ENCODE results near the gene KCTD7. TPM values are rescaled to one million over a fixed set of nuclear protein-coding genes. Genes with fewer than 3 reads are reported as not detected.

The KCTD7 gene
- total and polyA plus RNA-seq, 4 donors: 1.4 to 5.1 (median 2.9) TPM

DNA sequence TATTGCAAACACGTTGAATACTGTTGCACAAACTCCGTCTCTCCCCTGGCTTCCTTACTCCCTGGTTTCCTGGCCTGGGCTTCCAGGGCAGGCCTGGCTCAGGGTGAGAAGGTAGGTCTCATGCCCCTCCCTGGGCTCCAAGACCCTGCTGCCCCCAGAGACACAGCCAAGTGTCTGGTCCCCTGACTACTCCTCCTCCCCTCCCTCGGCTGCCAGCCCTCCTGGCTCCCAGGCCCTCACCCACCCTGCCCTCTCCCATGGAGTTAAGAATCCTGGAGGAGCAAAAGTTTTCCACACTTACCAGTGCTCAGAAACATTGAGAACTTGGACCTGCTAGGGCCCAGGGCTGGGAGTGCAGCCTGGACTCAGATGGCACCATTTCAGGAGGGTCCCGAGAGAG is 64.7 kb downstream of the KCTD7 start:
- WGBS: 87% methylated on average over 4 of the region's 4 CpGs
- TF ChIP-seq JUND (IDR thresholded peaks at IDR 0.05) (no peak), RXRA (IDR thresholded peaks at IDR 0.05) (no peak), EGR1 (IDR thresholded peaks at IDR 0.05; ENCODE audit: low read depth in 2 of 2) (no peak), MAX (IDR thresholded peaks at IDR 0.05) (no peak), YY1 (IDR thresholded peaks at IDR 0.05) (no peak)
- no peak for DNase-seq (ENCODE audit: low spot score)
- H3K4me3 ChIP-seq (ENCODE audit: low read depth in 1 of 3, low read length in 3 of 3): no peak overlapping the region
- H3K9me3 ChIP-seq (ENCODE audit: control insufficient read depth in 4 of 4, low read length in 3 of 4): no peaks in the 10 kb centered on the region
- H3K4me1 ChIP-seq (ENCODE audit: control insufficient read depth in 4 of 4, insufficient read depth in 4 of 4, low read length in 3 of 4): no peaks in the 10 kb centered on the region
- no peak overlapping the region for H3K9ac ChIP-seq (ENCODE audit: low read depth in 1 of 2, low read length in 2 of 2)
- H3K36me3 ChIP-seq (ENCODE audit: control insufficient read depth in 4 of 4, insufficient read depth in 3 of 4, low read depth in 1 of 4, low read length in 3 of 4): no peaks in the 10 kb centered on the region
- no peak overlapping the region for H3K27ac ChIP-seq (ENCODE audit: low read depth in 1 of 2, low read length in 2 of 2)
- no peaks in the 10 kb centered on the region for H3K27me3 ChIP-seq (ENCODE audit: control insufficient read depth in 4 of 4, insufficient read depth in 4 of 4, low read length in 3 of 4)

Other genes starting within 250 kb of the KCTD7 start
- gene RABGEF1, start 111.9 kb downstream of the KCTD7 start, total RNA-seq: 10 to 100 TPM in 1 of 2 donors, 1 to 10 TPM in 1; 7.9 to 14.0 TPM
- 1 to 10 TPM; 5.2 to 7.4 TPM for gene RABGEF1, start 111.9 kb downstream of the KCTD7 start, polyA plus RNA-seq